ENCODE results near the gene CPD.
A peak's percentile ranks its signal among the peaks of the same experiment; 100 is the strongest.
"Not testable (repeated sequence)": the region's sequence is repeated elsewhere in the genome, so short reads cannot be mapped to it uniquely, and the experiment has no call there.

CPD gene

GRCh38 chr17:30378825-30379302, at the start of gene CPD:
Gene CPD (plus strand): TSS chr17:30378927. CDS start chr17:30378981, 54 bp downstream.
- DNase-seq: peak; percentile 96 to 97

- DNase-seq: peak; percentile 36 to 69
Observed at GRCh38 chr17:30332057-30332542, 46.6 kb upstream of the CPD start.

- no peak for DNase-seq
Observed at GRCh38 chr17:30333503-30334360, 45.0 kb upstream of the CPD start, which contains the start of gene TMIGD1. Gene TMIGD1 (minus strand): TSS chr17:30334057. CDS start chr17:30332133, 1,924 bp downstream.

- DNase-seq: no peak
Observed at GRCh38 chr17:30334421-30334820, 44.3 kb upstream of the CPD start.

GRCh38 chr17:30336369-30337171, 42.2 kb upstream of the CPD start:
- peak; percentile 33 to 39 for DNase-seq

GRCh38 chr17:30337393-30337999, 41.2 kb upstream of the CPD start:
- DNase-seq: no peak

- no peak for DNase-seq
Observed at GRCh38 chr17:30339086-30339485, 39.6 kb upstream of the CPD start.

GRCh38 chr17:30340801-30341356, 37.8 kb upstream of the CPD start:
- DNase-seq: no peak

GRCh38 chr17:30341703-30342249, 37.0 kb upstream of the CPD start:
- no peak for DNase-seq

- DNase-seq: not testable (repeated sequence)
Observed at GRCh38 chr17:30343244-30343643, 35.5 kb upstream of the CPD start.

- no peak for DNase-seq
Observed at GRCh38 chr17:30343796-30344195, 34.9 kb upstream of the CPD start.

- DNase-seq: no peak
Observed at GRCh38 chr17:30344283-30345088, 34.2 kb upstream of the CPD start.

GRCh38 chr17:30345089-30345433, 33.7 kb upstream of the CPD start:
- no peak for DNase-seq

- DNase-seq: peak in 1 of 2 experiments; percentile 32
Observed at GRCh38 chr17:30345527-30346075, 33.1 kb upstream of the CPD start.

- DNase-seq: no peak
Observed at GRCh38 chr17:30346221-30346795, 32.4 kb upstream of the CPD start.

GRCh38 chr17:30347488-30347887, 31.2 kb upstream of the CPD start:
- DNase-seq: no peak

GRCh38 chr17:30349252-30349651, 29.5 kb upstream of the CPD start:
- no peak for DNase-seq

- not testable (repeated sequence) for DNase-seq
Observed at GRCh38 chr17:30351263-30351662, 27.5 kb upstream of the CPD start.

- no peak for DNase-seq
Observed at GRCh38 chr17:30351735-30352134, 27.0 kb upstream of the CPD start.

GRCh38 chr17:30352240-30352814, 26.4 kb upstream of the CPD start:
- no peak for DNase-seq

All from stimulated activated CD4-positive, alpha-beta T cell treated with anti-CD3 and anti-CD28 coated beads, Interleukin-4, amount 100 ng/mL, for 4 hours (primary cell).